ENCODE results near the gene CCDC102A. TPM values are rescaled to one million over a fixed set of nuclear protein-coding genes. Genes with fewer than 3 reads are reported as not detected.

Gene CCDC102A
- 6.4 and 8.6 TPM in 2 replicates for total RNA-seq
- long read RNA-seq, partial matches to known transcripts = 1 of 1 reads
- long read RNA-seq, other reads (novel, unspliced or antisense) = 0 of 1 reads

GRCh38 chr16:57536306-57537193 lies at the start of gene CCDC102A:
TSS of gene CCDC102A (minus strand) at chr16:57536571. CDS start at chr16:57529177, 7,394 bp downstream.
- Mint-ChIP-seq H3K27me3 (ENCODE audit: low read depth) (peaks cover 32% of the 10 kb centered on the region), H3K36me3 (ENCODE audit: low read depth) (no peaks in the 10 kb centered on the region), H3K4me3 (peak within 1 kb of the TSS; percentile 94), H3K4me1 (peaks cover 32% of the 10 kb centered on the region), H3K9me3 (no peaks in the 10 kb centered on the region), H3K27ac (ENCODE audit: unreplicated experiment) (peak within 1 kb of the TSS; percentile 12)
- peak; percentile 57 for DNase-seq (ENCODE audit: low read depth, low spot score)
- TF ChIP-seq, protein P1, sequence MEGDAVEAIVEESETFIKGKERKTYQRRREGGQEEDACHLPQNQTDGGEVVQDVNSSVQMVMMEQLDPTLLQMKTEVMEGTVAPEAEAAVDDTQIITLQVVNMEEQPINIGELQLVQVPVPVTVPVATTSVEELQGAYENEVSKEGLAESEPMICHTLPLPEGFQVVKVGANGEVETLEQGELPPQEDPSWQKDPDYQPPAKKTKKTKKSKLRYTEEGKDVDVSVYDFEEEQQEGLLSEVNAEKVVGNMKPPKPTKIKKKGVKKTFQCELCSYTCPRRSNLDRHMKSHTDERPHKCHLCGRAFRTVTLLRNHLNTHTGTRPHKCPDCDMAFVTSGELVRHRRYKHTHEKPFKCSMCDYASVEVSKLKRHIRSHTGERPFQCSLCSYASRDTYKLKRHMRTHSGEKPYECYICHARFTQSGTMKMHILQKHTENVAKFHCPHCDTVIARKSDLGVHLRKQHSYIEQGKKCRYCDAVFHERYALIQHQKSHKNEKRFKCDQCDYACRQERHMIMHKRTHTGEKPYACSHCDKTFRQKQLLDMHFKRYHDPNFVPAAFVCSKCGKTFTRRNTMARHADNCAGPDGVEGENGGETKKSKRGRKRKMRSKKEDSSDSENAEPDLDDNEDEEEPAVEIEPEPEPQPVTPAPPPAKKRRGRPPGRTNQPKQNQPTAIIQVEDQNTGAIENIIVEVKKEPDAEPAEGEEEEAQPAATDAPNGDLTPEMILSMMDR (conservative IDR thresholded peaks at IDR 0.05) = no peak

GRCh38 chr16:57585051-57585687 lies 48.8 kb upstream of the CCDC102A start:
- Mint-ChIP-seq H3K27me3 (ENCODE audit: low read depth) (peaks cover 34% of the 10 kb centered on the region), H3K36me3 (ENCODE audit: low read depth) (no peaks in the 10 kb centered on the region)
- TF ChIP-seq, protein P1 (conservative IDR thresholded peaks at IDR 0.05) = no peak

DNA sequence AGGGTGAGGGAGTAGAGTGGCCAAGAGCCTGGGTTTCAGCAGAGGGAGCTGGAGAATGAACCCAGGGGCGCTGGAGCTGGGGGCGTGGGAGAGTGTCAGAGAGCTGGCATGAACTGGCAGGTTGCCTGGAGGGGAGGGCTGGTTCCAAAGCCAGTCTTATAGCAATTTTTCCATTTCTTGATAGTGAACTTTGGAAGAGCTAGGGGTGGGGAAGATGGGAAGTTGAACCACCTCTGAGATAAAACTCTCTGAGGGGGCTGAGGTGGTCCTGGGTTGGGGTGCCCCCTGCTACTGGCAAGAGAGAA lies 42.9 kb upstream of the CCDC102A start:
- no peak overlapping the region for H3K27ac Mint-ChIP-seq (ENCODE audit: unreplicated experiment)
- H3K36me3 Mint-ChIP-seq (ENCODE audit: low read depth) = no peaks in the 10 kb centered on the region
- H3K4me1 Mint-ChIP-seq = peaks cover 9% of the 10 kb centered on the region
- no peaks in the 10 kb centered on the region for H3K9me3 Mint-ChIP-seq
- no peak for DNase-seq (ENCODE audit: low read depth, low spot score)
- peaks cover 15% of the 10 kb centered on the region for H3K27me3 Mint-ChIP-seq (ENCODE audit: low read depth)
- TF ChIP-seq, protein P1 (conservative IDR thresholded peaks at IDR 0.05) = no peak
- H3K4me3 Mint-ChIP-seq = no peak overlapping the region

More at GRCh38 chr16:57585051-57585687, 48.8 kb upstream of the CCDC102A start:
- no peaks in the 10 kb centered on the region for H3K4me1 Mint-ChIP-seq
- peaks cover 3% of the 10 kb centered on the region for H3K9me3 Mint-ChIP-seq
- no peak overlapping the region for H3K27ac Mint-ChIP-seq (ENCODE audit: unreplicated experiment)
- no peak for DNase-seq (ENCODE audit: low read depth, low spot score)
- H3K4me3 Mint-ChIP-seq = no peak overlapping the region

DNA sequence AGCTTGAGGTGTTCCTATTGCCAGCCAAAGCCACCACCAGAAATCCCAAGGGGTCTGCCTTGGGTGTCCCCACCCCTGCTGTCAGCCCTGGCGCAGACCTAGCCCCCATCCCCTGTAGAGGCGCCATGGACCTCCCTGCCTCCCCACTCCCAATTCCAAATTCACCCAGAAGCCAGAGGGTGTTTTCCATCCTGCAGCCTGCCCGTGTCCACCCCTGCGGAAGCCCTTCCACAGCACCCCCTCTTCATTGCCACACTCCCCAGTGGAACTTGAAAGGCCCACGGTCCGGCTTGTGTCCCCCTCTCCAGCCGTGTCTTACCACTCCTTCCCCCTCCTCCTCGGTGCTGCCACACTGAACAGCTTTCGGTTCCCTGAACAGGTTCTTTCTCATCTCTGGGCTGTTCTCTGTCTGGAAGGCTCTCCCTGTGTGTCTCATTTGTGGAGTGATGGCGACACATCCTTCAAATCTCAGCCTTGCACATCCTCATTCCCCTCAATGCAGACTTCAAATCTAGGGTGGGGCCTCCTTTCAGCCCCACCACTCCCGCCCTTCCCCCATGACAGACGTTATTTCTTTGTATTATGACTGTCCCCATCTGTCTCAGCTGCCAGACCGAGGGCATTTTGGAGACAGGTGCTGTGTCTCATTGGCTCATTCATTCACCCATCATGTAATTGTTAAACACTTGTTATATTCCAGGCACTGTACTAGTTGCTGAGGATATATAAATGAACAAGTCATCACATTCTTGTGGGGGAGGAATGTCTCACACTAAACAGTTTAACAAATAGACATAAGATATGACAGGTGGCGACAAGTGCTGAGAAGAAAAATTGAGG lies 42.4 kb upstream of the CCDC102A start:
- no peaks in the 10 kb centered on the region for H3K36me3 Mint-ChIP-seq (ENCODE audit: low read depth)
- peaks cover 9% of the 10 kb centered on the region for H3K4me1 Mint-ChIP-seq
- DNase-seq (ENCODE audit: low read depth, low spot score) = no peak
- no peaks in the 10 kb centered on the region for H3K9me3 Mint-ChIP-seq
- H3K4me3 Mint-ChIP-seq = no peak overlapping the region
- TF ChIP-seq, protein P1 (conservative IDR thresholded peaks at IDR 0.05) = no peak
- H3K27me3 Mint-ChIP-seq (ENCODE audit: low read depth) = peaks cover 10% of the 10 kb centered on the region
- no peak overlapping the region for H3K27ac Mint-ChIP-seq (ENCODE audit: unreplicated experiment)

GRCh38 chr16:57577691-57578224 lies 41.4 kb upstream of the CCDC102A start:
- DNase-seq (ENCODE audit: low read depth, low spot score) = no peak
- Mint-ChIP-seq H3K4me3 (no peak overlapping the region), H3K27ac (ENCODE audit: unreplicated experiment) (no peak overlapping the region), H3K36me3 (ENCODE audit: low read depth) (no peaks in the 10 kb centered on the region), H3K4me1 (peaks cover 9% of the 10 kb centered on the region), H3K27me3 (ENCODE audit: low read depth) (peaks cover 4% of the 10 kb centered on the region), H3K9me3 (no peaks in the 10 kb centered on the region)
- TF ChIP-seq, protein P1 (conservative IDR thresholded peaks at IDR 0.05) = no peak
